ENCODE measurements around the gene KCNK6.

DNA sequence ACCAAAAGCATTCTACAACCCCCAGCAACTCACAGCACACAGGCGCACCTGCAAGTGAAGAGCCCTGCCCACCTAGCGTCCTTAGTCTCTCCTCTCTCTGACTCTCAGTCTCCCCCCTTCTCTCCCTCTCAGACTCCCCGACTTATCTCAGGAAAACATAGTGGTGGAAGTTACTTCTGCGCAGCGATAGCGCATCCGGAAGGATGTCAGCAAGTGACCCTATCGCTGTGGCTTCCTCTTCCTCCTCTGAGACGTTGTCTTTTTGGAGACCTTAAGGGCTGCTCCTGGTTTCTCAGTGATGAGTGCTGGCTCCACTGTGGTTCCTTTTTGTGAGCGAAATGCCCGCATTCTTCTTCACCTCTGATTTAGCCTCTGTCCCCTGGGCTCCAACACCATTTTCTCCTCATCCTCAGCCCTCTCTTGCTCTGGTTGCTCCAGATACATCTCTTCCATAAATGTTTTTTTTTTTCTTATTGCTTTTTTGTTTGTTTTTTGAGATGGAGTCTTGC lies 2.5 kb upstream of the KCNK6 start:
- TF ChIP-seq, protein P1, sequence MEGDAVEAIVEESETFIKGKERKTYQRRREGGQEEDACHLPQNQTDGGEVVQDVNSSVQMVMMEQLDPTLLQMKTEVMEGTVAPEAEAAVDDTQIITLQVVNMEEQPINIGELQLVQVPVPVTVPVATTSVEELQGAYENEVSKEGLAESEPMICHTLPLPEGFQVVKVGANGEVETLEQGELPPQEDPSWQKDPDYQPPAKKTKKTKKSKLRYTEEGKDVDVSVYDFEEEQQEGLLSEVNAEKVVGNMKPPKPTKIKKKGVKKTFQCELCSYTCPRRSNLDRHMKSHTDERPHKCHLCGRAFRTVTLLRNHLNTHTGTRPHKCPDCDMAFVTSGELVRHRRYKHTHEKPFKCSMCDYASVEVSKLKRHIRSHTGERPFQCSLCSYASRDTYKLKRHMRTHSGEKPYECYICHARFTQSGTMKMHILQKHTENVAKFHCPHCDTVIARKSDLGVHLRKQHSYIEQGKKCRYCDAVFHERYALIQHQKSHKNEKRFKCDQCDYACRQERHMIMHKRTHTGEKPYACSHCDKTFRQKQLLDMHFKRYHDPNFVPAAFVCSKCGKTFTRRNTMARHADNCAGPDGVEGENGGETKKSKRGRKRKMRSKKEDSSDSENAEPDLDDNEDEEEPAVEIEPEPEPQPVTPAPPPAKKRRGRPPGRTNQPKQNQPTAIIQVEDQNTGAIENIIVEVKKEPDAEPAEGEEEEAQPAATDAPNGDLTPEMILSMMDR (IDR thresholded peaks at IDR 0.05): no peak
- TF ChIP-seq EZH2 (IDR thresholded peaks at IDR 0.05) (no peak), EZH2phosphoT487 (IDR thresholded peaks at IDR 0.05) (no peak)

Measured in neural progenitor cell (in vitro differentiated cells).